AG09309 (cell line): ENCODE measurements around the gene DCTN1.

ENCODE experiments used
- DNase-seq: peaks from one replicate; pipeline ENCODE4 v3.0.0-alpha.2; 2010; ENCODE audit warnings: low read depth
- H3K4me3 ChIP-seq: 2 replicates; pipeline ENCODE4 v1.5.1; 2011; ENCODE audit warnings: mild to moderate bottlenecking, low read depth, low read length, moderate library complexity; ENCODE audit not compliant: control insufficient read depth
- TF ChIP-seq, protein P1 (sequence below): IDR thresholded peaks from 2 replicates; pipeline ENCODE4 v1.5.1; 2011; ENCODE audit warnings: mild to moderate bottlenecking, low read depth, low read length, inconsistent platforms; ENCODE audit not compliant: insufficient read depth, control insufficient read depth; ENCODE audit errors: missing control alignments

DCTN1 gene

DNA sequence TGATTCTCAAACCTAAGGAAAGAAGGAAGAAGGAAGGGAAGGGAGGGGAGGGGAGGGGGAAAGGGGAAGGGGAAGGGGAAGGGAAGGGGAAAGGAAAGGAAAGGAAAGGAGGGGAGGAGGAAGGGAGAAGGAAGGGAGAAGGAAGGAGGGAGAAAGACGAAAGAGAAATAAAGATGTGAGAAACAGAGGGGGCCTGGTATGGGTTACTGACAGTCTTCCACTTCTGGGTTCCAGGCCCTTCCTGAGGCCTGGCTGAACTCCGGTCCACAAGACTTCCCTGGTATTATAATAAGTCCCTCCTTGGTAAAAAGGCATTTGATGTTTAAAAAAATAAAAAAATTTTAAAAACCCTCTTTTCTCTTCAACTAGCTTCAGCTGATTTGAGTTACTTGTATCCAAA, 54.3 kb downstream of the DCTN1 start:
- H3K4me3 ChIP-seq, result no peak overlapping the region
- TF ChIP-seq, protein P1, sequence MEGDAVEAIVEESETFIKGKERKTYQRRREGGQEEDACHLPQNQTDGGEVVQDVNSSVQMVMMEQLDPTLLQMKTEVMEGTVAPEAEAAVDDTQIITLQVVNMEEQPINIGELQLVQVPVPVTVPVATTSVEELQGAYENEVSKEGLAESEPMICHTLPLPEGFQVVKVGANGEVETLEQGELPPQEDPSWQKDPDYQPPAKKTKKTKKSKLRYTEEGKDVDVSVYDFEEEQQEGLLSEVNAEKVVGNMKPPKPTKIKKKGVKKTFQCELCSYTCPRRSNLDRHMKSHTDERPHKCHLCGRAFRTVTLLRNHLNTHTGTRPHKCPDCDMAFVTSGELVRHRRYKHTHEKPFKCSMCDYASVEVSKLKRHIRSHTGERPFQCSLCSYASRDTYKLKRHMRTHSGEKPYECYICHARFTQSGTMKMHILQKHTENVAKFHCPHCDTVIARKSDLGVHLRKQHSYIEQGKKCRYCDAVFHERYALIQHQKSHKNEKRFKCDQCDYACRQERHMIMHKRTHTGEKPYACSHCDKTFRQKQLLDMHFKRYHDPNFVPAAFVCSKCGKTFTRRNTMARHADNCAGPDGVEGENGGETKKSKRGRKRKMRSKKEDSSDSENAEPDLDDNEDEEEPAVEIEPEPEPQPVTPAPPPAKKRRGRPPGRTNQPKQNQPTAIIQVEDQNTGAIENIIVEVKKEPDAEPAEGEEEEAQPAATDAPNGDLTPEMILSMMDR, result no peak
- no peak for DNase-seq

DNA sequence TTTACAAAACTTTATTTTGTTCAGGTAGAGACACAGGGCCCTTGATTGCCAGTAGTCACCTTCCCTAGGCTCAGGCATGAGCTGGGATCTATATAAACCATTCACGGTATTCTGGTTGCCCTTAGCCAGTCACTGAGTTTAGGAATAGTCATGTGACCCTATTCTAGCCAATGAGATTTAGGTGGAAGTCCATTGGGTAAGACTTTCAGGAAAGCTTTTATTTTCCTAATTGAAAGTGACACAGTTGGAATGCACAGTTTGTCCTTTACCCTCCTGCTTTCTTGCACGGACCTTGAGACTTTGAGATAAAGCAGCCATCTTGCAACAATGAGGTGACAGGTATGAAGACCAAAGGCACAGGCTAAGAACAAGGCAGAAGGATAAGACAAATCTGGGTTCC, 58.4 kb downstream of the DCTN1 start:
- DNase-seq, result no peak
- no peak overlapping the region for H3K4me3 ChIP-seq
- TF ChIP-seq, protein P1, result no peak

DNA sequence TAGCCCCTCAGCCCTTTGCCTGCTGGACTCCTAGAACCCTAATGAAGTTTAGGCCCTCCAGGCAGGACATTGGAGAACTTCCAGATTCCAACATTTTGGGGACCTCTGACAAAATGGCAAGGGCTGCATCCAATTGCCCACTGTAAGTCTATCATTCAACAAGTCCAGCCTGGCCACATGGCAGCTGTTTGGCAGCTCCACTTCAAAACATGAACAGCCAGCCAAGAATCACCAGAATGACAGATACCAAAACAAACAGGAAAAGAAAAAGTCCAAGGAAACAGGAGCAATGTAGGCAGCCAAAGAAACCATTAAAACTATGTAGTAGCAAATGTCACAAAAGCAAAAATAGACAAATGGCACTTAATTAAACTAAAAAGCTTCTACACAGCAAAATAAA, 62.4 kb downstream of the DCTN1 start:
- no peak for DNase-seq
- H3K4me3 ChIP-seq, result no peak overlapping the region
- TF ChIP-seq, protein P1, result no peak

DNA sequence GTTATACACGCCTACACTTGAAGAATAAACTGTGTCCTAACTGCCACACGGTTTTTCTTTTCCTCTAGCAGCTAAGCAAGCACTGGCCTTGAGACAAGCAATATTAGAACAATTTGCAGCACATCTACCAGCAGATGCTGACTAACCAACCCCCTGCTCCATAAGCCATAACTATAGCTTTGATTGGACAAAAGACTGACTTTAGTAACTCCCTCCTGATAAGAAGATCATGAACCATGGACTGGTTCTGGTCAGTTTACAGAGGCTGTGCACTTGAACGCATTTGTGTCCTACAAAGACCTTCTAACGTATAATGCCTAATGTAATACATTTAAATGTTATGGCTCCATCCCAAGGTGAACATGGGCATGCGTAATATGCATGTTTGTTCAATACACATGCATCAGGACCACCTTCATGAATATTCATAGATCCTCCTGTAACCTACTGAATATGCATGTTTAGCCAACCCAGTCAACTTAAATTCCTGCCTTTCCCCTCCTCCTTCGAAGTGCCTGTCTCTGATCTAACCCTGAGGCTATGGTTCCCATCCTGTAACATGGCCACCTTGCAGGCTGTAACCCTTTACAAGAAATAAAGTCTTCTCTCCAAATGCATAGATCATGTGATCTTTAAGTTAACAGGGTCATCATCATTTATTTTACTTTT, 63.4 kb downstream of the DCTN1 start:
- no peak for DNase-seq
- TF ChIP-seq, protein P1, result no peak
- H3K4me3 ChIP-seq, result no peak overlapping the region

DNA sequence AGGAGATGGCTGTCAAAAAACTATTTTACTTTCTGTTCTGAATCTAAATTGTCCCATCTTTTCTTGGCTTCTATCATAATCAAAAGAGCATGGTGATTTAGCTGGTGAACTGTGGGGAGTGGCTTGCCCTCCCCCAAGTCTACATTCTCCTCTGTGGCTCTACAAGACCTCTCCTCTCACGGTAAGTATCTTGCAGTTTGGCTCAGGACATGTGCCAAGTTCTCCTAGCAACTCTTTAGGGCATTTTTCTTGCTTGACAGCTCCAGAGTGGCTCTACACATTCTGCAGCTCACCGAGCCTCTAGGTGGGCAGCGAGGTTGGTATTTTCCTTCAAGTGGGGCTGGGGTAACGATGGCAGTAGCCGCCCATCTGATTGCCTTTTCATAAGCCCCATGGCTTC, 66.0 kb downstream of the DCTN1 start:
- no peak for DNase-seq
- no peak overlapping the region for H3K4me3 ChIP-seq
- TF ChIP-seq, protein P1, result no peak

DNA sequence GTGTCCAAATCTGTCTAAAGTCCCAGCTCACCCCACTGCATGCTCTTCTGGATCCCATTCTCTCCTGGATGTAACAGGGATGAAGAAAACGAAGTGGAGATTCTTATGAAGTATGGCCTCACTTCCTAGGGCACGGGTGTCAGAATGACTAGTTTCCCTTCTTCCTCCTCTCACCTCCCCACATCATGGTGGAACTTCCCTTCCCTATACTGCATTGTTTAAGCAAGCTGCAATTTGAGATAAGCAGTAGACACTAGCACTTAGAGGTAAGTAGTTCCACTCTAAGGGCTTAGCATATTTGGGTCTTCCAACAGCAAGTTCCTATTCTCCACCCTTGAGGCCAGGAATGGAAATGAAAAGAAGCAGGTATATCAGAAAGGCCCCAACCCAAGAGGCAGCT, 66.6 kb downstream of the DCTN1 start:
- TF ChIP-seq, protein P1, result no peak
- no peak overlapping the region for H3K4me3 ChIP-seq
- no peak for DNase-seq

DNA sequence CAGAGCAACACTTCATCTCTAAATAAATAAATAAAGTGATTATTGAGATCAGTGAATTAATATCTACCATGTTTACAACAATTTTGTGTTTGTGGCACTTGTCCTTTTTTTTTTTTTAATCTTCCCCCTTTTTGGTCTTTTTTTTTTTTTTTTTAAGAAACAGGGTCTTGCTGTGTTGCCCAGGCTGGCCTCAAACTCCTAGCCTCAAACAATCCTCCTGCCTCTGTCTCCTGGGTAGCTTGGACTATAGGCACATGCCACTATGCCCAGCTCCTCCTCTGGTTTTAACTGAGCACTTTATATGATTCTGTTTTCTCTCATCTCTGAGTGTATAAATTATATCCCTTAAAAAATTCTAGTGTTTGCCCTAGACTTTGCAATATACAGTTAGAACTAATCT, 67.2 kb downstream of the DCTN1 start:
- no peak overlapping the region for H3K4me3 ChIP-seq
- TF ChIP-seq, protein P1, result no peak
- DNase-seq, result no peak
